Esophagus squamous epithelium (tissue), 4 donors: Measurements from ENCODE around the gene NELL1.
"Not testable (repeated sequence)": the region's sequence is repeated elsewhere in the genome, so short reads cannot be mapped to it uniquely, and the experiment has no call there.

ENCODE experiments used
- CTCF ChIP-seq, 6 experiments: fragments of 450-650 bp in 4 of 6; fragments of 200-600 bp in 2 of 6; sonication (generic) in 2 of 6; IDR thresholded peaks; one replicate each; pipeline ENCODE4 v1.5.1; 2016 to 2019; ENCODE audit warnings: antibody characterized with exemption in 6 of 6, mild to moderate bottlenecking in 4 of 6, moderate library complexity in 4 of 6
- POLR2A ChIP-seq, 4 donors: fragments of 450-650 bp; IDR thresholded peaks; one replicate each; pipeline ENCODE4 v1.6.1; 2017; ENCODE audit warnings: antibody characterized with exemption in 4 of 4, mild to moderate bottlenecking in 4 of 4, moderate library complexity in 3 of 4

- TF ChIP-seq CTCF, POLR2A (IDR thresholded peaks at IDR 0.05): not testable (repeated sequence)
These were observed 602.8 kb downstream of the NELL1 start for GRCh38 chr11:21272139-21272538.
